HG03175 (cell line): ENCODE measurements around the gene MEP1A.
"Not testable (repeated sequence)": the region's sequence is repeated elsewhere in the genome, so short reads cannot be mapped to it uniquely, and the experiment has no call there.

ENCODE experiments used
- ATAC-seq: cut with Tn5 transposase; IDR thresholded peaks from one replicate; pipeline ENCODE4 v1.9.1; 2021; ENCODE audit warnings: mild to moderate bottlenecking, moderate library complexity; ENCODE audit not compliant: unreplicated experiment

MEP1A gene, protein sequence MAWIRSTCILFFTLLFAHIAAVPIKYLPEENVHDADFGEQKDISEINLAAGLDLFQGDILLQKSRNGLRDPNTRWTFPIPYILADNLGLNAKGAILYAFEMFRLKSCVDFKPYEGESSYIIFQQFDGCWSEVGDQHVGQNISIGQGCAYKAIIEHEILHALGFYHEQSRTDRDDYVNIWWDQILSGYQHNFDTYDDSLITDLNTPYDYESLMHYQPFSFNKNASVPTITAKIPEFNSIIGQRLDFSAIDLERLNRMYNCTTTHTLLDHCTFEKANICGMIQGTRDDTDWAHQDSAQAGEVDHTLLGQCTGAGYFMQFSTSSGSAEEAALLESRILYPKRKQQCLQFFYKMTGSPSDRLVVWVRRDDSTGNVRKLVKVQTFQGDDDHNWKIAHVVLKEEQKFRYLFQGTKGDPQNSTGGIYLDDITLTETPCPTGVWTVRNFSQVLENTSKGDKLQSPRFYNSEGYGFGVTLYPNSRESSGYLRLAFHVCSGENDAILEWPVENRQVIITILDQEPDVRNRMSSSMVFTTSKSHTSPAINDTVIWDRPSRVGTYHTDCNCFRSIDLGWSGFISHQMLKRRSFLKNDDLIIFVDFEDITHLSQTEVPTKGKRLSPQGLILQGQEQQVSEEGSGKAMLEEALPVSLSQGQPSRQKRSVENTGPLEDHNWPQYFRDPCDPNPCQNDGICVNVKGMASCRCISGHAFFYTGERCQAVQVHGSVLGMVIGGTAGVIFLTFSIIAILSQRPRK

DNA sequence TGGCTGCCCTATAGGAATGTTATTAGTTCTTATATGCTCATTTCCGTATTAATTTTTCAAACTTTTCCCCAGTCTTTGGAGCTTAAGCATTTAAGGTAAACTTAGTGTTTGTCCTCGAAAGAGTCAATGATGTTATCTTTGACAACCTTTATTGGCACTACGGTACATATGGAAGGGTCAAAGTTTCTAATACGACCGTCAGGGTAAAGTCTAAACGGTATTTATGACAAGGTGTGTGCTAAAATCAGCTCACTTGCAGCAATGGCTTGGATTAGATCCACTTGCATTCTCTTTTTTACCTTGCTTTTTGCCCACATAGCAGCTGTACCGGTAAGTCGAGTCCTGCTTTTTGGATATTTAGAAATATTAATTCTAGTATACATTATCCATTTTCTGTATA, at the start of gene MEP1A:
Gene MEP1A, plus strand, starts transcription at position 252 of the 400 bp plus-strand sequence. Its CDS starts 10 bp downstream, at position 262.
- no peak for ATAC-seq

DNA sequence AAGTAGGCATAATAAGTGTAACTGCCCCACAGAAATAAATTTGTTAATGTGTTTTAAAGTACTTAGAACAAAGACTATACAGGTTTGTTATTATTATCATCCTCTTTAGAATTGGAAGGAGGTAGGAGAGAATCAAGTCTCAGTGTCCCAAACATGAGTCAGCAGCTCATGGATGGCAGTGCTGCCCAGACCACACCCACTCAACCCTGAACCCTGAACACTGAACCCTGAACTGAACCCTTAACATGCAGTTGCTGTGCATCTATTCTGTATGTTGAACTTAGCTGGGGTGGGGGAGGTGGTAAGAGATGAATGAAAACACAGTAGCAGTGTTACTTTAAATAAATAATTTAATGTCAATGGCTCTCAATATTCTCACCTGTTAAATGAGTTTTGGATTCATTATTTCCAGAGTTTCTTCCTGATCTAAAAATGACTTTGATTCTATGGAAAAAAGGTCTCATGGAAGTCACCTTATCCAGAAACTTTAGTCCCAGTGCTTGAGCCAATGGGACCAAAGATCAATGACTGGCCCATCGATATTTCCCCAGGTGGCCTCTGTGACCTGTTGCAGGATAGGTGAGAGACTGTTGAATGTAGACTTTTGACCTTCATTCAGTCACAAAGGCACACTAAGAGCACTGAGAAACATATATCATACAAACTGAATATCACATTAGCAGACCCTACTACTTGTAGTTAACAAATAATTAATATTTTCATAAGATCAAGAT, 49.6 kb upstream of the MEP1A start:
- no peak for ATAC-seq

DNA sequence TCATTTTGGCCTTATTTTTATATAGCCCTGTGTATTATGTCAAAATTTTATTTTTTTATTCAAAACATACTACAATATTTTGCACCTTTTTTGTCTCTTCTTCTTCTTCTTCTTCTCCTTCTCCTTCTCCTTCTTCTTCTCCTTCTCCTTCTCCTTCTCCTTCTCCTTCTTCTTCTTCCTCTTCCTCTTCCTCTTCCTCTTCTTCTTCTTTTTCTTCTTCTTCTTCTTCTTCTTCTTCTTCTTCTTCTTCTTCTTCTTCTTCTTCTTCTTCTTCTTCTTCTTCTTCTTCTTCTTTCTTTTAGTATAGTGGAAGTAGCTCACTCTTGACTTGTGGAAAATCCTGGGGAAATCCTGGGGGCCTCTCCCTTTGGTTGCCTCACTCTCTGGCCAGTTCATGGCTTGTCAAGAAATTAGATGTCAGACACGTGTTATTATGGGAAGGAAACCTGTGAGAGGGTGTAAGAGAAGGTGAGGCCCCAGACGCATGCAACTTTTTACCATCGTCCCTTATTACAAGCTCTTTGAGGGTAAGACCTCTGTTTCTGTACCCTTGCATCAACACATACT, 48.9 kb upstream of the MEP1A start:
- ATAC-seq: not testable (repeated sequence)

DNA sequence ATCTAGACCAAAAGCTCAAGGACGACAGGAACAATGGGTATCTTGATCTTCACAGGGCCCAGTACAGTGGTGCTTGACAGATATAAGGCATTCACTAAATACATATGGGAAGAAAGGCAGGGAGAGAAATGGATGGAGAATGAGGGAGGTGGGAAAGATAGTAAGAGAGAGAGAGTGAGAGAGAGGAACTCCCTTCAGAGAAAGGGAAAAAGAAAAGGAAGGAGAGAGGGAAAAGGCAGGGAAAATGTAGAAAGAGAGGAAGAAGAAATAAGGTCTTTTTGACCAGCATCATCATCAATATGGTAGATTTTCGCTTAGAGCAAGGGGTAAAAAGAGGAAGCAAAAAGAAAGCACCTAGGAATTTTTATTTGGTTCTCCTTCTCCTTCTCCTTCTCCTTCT, 47.2 kb upstream of the MEP1A start:
- no peak for ATAC-seq

DNA sequence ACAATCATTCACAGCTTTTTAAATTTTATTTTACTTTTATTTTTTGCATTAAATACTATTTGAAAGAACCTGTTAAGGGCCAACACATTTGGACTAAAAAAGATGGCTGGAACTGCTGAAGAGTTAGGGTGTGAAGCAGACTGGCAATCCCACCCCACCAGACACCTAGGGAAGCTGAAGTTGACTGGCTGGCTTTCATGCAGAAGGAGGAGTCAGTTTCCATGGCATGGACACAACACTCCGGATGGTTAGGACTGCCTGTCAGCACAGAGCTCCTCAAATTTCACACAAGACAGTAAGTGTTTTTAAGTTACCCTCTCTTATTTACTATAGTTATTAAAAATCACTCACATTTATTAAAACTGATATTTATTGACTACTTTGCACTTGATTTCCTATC, 46.5 kb upstream of the MEP1A start, which contains the start of gene ANKRD66:
Gene ANKRD66, plus strand, starts transcription at position 238 of the 400 bp plus-strand sequence. CDS start 5,016 bp downstream, outside the sequence.
- no peak for ATAC-seq

DNA sequence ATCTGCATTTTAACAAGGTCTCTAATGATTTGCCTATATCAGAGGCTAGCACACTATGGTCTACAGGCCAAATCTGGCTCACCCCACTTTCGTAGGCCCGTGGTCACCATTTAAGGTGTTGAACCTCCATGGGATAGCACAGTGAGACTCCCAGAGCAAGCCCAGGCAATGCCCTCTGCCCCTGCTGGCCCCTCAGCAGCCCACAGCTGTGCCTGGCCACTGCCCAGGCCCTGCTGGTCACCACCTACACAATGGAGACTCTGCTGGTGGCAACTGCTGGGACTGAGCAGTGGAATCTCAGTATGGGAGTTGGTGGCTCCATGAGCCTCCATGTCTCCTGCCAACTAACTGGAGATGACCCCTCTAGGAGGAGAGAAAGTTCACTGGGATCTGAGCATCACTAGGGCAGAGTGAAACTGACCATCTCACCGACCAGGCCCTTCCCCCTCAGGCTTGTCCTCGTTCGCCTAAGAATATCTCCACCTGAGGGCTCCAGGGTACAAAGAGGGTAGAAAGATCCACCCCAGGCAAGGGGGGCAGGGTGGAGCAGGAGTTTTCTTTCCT, 44.2 kb upstream of the MEP1A start:
- no peak for ATAC-seq

DNA sequence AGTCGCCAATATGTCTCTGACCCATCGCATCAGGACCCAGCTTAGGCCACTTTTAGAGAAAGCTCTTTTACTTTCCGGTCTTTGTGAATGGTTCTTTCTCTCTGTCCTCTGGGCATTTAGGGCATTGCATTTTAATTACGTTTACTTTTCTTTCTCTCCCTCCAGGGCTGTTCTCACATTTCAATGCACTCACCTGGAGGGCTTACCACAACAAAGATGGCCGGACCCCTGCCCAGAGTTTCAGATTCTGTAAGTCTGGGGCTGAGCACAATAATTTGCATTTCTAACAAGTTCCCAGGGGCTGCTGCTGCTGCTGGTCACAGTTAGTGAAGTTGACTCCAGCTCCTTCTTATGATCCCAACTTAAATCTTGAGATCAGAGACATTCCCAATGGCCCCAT, 43.5 kb upstream of the MEP1A start:
- no peak for ATAC-seq

DNA sequence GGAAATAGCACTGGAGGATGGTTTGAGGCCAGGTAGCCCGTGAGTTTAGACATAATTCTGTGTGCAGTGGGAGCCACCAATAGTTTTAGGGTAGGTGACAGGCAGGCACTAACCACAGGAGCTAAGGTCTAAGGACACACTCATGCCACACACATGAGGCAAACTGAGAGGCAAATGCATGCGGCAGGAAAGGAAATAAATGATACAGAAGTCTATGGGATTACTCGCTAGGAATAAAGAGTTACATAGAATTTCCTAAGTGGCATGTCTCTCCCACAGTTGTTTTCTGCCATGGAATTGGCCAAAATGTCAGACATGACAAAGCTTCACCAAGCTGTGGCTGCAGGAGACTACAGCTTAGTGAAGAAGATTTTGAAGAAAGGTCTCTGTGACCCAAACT, 41.5 kb upstream of the MEP1A start:
- ATAC-seq: no peak

DNA sequence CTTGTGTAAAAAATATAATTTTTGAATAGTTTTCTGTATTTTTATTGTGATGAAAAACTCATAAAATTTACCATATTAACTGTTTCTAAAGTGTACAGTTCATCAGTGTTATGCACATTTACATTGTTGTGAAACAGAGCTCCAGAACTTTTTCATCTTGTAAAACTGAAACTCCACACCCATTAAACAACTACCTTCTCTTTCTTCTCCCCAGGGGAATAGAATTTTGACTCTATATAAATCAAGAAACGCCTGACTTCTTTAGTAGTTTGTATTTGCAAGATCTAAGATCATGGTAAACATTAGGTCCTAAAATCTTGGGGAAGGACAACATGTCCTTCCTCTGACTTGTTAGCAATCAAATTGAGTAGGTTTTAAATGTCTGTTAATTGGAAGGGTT, 37.3 kb upstream of the MEP1A start:
- no peak for ATAC-seq

DNA sequence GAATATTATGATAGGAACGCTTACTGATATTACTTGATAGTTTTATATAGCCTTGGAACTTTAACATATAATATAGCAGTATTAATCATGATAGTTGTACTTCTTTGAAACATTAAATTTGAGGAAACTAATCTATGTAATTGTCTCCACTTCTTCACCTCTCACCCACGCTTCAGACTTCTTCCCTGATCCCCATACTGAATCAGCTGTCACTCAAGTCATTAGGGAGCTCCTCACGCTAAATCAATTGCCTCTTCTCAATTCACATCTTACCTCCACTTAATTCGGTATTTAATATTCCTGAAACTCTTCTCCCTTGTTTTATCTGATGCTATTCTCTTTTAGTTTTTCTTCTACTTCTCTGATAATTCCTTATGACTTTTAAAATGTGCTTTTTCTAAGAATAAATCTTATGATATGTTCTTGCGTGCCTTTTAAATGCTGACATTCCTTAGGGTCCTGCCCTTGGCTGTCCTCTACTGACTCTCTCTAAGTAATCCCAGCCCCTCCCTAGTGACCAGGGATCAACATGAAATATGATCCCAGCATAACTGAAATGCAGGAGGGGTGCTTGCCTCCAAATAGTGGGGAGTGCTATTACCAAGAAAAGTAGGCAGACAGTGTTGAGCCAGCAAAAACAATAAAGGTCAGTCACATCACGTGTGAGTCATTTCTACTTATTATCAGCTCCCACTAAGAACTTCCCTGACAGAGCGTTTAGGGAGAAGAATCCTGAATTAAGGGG, 36.5 kb upstream of the MEP1A start:
- ATAC-seq: no peak

DNA sequence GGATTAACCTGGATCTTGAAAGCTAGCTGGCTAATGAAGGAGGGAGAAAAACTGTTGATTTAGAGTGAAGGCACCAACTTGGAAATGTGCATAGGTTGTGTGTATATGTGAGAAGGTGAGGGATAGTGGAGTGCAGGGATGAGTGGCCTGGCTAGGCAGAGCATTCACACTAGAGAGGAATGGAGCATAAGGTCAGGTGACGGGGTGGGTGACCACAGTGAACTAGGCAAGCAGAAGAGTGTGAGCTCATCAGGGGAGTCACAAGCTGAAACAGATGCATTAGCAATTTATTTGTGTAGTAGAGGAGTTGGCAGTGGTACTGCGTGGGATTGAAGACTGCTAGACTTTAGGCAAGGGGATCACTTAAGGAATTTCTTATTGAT, 36.0 kb upstream of the MEP1A start:
- ATAC-seq: no peak

DNA sequence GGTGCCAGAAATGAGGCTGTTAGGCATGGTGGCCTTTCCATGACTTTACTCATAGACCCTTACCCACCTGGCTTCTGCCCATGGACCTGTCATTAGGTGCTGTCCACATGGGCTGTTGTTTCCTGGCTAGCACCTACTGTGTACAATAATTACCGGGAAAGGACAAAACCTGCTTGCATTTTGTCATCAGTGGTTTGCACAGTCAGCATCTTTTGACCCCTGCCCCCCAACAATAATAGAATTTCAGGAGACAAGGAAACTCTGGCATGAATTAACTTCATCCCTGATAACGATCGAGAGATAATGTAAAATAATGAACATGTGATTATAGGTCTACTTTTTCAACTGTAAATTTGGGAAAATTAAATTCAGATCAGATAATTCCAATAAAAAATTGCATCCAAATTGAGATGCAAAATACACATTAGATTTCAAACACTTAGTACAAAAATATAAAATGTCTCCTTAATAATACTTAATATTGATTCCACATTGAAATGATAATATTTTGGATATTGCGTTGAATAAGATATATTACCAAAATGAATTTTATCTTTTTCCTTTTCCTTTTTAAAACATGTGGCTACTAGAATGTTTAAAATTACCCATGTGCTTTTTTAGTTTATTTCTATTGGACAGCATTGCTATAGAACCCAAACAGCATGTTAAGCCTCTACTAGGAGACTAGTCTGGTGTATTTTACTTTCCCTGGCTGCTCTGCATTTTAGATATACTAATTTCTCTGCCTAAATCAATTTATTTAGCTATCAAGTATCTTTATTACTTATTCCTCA, 34.0 kb upstream of the MEP1A start:
- ATAC-seq: no peak

DNA sequence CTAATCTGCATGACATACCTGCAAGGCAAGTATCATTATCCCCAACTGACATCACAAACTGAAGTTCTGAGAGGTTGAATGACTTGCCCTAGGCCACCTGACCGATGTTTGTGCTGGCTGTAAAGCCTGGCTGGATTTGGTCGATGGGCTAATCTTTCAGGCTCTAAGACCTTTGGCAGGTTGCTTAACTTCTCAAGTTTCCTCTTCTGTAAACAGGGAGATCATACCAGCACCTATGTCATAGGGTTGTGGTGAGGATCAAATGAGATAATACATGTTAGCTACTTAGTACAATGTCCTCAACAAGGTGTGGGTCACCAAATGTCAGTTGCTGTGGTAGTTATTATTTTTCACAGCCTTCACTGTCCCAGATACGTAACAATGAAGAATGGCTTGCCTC, 32.3 kb upstream of the MEP1A start:
- no peak for ATAC-seq

DNA sequence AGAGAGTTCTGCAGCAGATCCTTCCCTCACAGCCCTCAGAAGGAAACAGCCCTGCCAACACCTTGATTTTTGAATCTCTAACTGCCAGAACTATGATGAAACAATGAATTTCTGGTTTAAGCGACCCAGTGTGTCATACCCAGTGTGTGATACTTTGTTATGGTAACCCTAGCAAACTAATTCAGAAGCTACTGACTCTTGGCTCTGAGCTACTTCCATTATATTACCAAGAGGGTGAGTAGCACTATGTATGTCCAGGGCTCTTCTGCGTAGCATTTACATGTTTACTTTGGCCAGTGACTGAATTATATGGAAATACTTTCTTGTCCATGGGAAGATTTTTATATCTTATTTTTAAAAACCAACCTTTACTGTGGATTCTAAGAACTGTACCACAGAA, 29.7 kb upstream of the MEP1A start:
- ATAC-seq: no peak

DNA sequence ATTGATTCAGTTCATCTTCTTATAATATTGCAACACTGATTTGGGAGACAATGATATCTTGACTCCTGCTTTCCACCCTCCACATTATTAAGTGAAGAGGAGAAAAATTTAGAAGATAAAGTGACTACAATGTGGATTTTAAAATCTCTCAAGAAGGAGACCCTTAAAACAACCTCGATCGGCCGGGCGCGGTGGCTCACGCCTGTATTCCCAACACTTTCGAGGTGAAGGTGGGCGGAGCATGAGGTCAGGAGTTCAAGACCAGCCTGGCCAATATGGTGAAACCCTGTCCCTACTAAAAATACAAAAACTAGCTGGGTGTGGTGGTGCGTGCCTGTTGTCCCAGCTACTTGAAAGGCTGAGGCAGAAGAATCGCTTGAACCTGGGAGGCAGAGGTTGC, 28.9 kb upstream of the MEP1A start:
- not testable (repeated sequence) for ATAC-seq

DNA sequence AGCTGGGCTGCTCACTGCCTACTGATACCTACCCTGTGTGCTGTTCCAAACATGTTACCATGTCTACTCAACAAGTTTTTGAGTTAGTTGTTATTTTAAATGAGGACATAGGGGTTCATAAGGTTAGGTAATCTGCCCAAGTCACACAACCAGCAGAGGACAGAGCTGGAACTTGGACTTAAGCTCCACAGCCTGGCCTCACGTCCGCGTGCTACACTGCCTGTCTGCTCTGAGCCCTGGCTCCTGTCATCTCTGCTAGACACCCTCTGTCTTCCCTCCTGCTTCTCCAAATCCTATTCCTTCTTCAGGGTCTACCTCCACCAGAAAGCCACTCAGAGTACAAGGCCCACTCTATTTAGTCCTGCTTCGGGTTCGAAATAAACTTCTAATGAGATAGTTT, 28.2 kb upstream of the MEP1A start:
- no peak for ATAC-seq

DNA sequence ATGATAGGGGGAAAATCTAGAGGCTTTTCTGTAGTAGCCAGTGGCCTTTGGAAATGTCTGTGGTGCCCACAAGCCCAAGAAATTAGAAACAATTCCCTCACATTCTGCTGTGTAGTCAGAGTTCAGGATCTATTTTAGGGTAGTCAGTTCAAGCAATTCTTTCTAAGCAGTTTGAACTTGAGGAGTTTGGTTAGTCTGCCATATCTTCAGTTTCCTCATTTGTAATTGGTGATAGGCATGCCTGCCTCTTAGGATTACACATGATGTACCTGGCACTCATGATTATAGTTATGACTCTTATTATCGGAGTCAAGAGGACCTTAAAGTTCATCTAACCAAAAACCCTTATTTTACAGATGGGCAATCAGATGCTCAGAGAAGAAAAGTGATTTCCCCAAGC, 21.2 kb upstream of the MEP1A start:
- ATAC-seq: no peak

DNA sequence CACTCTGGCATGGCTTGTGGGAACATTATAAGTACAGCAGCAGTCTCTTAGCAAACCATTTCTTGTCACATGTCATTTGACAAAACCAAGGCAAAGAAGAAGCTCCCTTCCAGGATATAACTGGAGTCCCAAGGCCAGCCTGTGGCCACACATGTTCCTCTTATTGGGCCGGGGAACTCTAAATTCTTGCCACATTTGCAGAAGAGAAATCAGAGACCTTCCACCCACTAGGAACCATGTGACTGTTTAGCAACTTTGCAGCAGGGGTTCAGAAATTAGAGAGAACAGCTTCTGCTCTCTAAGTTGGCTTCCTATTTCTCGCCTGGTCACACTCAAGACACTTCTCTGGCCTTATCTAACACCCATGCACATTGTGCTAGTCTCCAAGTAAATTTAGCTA, 20.4 kb upstream of the MEP1A start:
- ATAC-seq: no peak

DNA sequence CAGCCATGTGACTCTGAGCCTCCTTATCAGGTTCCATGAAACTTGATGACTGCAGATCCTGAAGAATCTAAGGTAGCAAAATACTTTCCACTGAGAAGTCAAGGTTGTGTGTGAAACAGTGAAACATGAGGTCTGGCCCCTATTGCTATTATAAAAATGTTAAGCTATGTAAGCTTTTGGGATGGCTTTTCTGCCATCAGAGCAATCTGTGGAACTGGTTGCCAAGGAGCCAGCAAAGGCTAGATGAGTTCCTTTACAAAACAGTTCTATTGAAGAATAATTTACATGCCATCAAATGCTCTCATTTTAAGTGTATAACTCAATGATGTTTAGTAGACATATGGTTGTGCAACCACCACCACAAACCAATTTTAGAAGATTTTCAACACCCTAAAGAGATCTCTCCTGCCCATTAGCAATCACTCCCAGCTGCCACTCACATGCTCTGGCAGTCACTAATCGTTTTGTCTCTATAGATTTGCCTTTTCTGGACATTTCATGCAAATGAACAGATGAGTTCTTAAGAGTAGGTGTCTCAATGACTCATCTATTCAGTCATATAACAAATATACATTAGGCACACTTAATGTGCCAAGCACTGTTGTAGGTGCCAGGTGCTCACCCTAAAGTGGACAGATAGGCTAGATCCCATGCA, 19.9 kb upstream of the MEP1A start:
- no peak for ATAC-seq
